ENCODE results near the gene MED29. TPM values are rescaled to one million over a fixed set of nuclear protein-coding genes. Genes with fewer than 3 reads are reported as not detected.

The MED29 gene
- total and polyA plus RNA-seq, 2 of the 13 experiments (the other 11 are each of a cell fraction or from before 2014, with no cell fraction given), result 14.0 to 19.7 TPM

GRCh38 chr19:39406656-39407409, 15.7 kb downstream of the MED29 start, which contains the start of gene ZFP36 (continued):
- no peak for TF ChIP-seq THAP9 (CRISPR knock-in tag; IDR thresholded peaks at IDR 0.05; ENCODE audit: borderline replicate concordance)
- TF ChIP-seq EEA1 (CRISPR knock-in tag; IDR thresholded peaks at IDR 0.05; ENCODE audit: borderline replicate concordance), result peak; percentile 78; the same call in 1 of the 2 replicates
- TF ChIP-seq CSRNP2 (CRISPR knock-in tag; conservative IDR thresholded peaks at IDR 0.05; ENCODE audit: low read depth), result 0 out of 2 replicates have a peak, but pooled peaks have one; percentile 28
- 0 out of 2 replicates have a peak, but pooled peaks have one; percentile 34 for TF ChIP-seq ZNF510 (CRISPR knock-in tag; IDR thresholded peaks at IDR 0.05; ENCODE audit: low read depth)
- TF ChIP-seq ZNF280D (CRISPR knock-in tag; IDR thresholded peaks at IDR 0.05), result 0 out of 2 replicates have a peak, but pooled peaks have one; percentile 22
- TF ChIP-seq UBTF (CRISPR knock-in tag; IDR thresholded peaks at IDR 0.05), result 0 out of 2 replicates have a peak, but pooled peaks have one; percentile 52
- no peak for TF ChIP-seq FOXK2 (IDR thresholded peaks at IDR 0.05)
- 0 out of 2 replicates have a peak, but pooled peaks have one; percentile 53 for TF ChIP-seq SIN3B (IDR thresholded peaks at IDR 0.05; ENCODE audit: low read length)
- TF ChIP-seq HDAC2 (CRISPR knock-in tag; IDR thresholded peaks at IDR 0.05), result peak; percentile 19; the same call in 1 of the 2 replicates
- no peak for TF ChIP-seq ZBTB39 (CRISPR knock-in tag; IDR thresholded peaks at IDR 0.05)
- peak; percentile 67 for TF ChIP-seq HDAC1 (CRISPR knock-in tag; IDR thresholded peaks at IDR 0.05)
- 0 out of 2 replicates have a peak, but pooled peaks have one; percentile 28 for TF ChIP-seq ZBTB43 (CRISPR knock-in tag; conservative IDR thresholded peaks at IDR 0.05)

Measured in HepG2 (cell line).